HG03196 (cell line): ENCODE data around the gene TRIM59.

ENCODE experiments used
- ATAC-seq: cut with Tn5 transposase; IDR thresholded peaks from one replicate; pipeline ENCODE4 v1.9.1; 2021; ENCODE audit not compliant: unreplicated experiment

Gene TRIM59, protein sequence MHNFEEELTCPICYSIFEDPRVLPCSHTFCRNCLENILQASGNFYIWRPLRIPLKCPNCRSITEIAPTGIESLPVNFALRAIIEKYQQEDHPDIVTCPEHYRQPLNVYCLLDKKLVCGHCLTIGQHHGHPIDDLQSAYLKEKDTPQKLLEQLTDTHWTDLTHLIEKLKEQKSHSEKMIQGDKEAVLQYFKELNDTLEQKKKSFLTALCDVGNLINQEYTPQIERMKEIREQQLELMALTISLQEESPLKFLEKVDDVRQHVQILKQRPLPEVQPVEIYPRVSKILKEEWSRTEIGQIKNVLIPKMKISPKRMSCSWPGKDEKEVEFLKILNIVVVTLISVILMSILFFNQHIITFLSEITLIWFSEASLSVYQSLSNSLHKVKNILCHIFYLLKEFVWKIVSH

DNA sequence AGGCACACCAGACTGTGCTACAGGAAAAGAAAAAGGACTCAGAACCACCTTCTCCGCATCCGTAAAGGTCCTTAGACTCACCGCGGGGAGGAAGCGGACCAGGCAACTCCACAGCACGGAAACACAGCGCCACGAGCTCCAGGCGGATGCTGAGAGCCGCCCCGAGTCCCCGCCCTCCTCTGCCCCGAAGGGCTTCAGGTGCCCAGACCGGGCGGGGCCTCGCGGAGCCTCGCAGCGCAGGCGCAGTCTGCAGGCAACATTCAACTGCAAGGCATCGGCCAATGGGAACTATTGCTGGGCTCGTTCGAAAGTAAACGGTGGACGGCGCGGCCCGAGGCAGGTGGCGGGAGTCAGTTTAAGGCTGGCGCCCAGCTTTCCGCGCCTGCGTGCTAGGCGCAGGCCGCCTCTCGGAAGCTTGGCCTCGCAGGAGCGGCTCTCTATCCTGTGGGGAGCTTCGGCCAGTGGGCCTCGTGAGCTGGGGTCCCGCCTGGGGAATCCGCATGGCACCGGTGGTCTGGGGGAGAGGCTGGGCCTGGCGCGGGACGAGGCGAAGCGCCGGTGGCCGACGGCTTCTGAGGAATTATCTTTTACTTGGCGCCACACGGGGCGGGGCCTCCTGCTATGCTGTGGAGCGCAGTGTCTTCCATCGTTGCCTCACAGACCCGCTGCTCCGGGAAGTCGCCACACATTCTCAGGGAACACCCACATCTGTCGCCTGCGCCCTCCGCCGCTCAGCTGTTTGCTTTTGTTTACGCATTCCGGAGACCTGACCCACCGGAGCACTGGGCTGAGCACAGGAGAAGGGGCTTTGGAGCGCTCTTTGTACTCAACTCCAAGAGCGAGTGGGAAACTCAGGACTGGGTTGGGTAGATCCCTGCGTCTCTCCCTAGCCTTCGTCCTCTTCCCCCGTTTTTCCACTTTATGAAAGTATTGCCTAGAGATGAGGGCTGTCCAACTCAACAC is at the start of gene TRIM59:
Gene TRIM59 (minus strand): TSS at position 151 of the 963 bp plus-strand sequence. CDS start 10,603 bp downstream, outside the sequence.
- ATAC-seq = peak; percentile 96

DNA sequence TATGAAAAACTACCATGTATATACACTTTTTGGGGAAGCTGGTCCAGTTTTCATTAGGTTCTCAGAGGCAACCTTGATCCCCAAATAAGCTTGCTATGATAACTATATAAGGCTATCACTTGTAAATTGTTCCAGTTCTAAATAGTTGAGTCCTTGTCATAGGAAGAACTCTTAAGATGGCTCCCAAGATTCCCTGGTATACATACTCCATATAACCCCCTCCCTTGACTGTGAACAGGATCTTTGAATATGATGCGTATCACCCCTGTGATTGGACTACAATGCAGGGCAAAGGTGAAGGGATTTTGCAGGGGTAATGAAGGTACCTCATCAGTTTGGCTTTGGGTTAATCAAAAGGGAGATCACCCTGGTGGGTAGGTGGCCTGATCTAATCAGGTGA is 48.6 kb upstream of the TRIM59 start:
- no peak for ATAC-seq

DNA sequence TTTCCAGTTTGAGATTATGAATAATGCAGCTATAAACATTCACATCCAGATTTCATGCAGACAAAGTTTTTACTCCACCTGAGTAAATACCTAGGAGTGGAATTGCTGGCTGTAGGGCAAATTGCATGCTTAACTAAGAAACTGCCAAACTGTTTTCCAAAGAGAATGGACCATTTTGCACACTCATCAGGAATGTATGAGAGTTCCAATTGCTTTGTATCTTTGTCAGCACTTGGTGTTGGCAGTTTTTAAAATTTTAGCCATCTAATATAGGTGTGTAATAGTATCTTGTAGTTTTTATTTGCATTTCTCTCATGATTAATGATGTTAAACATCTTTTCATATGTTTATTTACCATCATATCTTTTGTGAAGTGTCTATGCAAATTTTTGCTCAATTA is 40.6 kb upstream of the TRIM59 start:
- no peak for ATAC-seq

DNA sequence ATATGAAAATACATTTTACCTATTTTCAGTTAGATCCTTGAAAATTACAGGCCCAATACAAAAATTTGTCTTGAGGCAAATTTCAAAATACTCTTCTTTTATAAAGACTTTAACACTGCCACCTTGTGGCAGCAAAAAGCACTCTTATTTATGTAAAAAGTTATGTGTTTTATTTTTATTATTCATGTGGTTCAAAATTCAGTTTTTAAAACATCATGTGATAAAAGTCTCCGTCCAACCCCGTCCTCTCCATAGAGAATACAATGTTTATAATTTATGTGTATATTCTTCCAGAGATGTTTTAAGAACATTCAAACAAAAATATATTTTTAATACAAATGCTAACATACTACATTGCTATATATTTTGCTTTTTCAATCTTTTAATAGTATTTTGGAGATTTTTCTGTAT is 36.9 kb upstream of the TRIM59 start:
- ATAC-seq = no peak

DNA sequence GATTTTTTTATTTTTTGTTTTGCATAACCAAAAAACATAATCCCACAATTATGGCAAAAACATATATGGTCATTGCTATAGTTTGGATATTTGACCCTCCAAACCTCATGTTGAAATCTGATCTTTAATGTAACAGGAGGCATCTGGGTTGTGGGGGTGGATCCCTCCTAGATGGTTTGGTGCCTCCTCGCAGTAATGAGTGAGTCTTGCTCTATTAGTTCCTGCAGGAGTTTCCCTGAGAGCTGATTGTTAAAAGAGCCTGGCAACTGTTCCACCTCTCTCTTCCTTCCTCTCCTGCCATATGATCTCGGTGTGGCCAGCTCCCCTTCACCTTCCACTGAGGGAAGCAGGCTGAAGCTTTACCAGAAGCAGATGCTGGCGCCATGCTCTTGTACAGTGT is 33.2 kb upstream of the TRIM59 start:
- ATAC-seq = no peak

DNA sequence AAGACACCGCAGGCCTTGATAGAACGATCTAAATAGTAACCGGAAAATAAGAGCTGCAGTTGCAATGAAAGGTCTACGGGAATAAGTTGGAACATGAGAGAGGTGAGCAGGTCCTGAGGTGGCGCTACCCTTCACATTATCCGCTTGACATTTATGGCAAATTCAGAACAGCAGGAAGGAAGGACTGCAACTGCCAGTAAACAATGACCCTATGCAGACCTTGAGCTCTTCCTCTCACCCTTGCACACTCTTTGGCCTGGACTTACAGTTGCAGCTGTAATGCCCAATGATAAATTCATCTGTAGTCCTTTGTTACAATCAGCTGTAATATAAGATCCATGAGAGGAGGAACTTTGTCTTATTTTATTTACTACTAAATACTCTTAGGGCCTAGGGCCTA is 32.3 kb upstream of the TRIM59 start:
- ATAC-seq = no peak

DNA sequence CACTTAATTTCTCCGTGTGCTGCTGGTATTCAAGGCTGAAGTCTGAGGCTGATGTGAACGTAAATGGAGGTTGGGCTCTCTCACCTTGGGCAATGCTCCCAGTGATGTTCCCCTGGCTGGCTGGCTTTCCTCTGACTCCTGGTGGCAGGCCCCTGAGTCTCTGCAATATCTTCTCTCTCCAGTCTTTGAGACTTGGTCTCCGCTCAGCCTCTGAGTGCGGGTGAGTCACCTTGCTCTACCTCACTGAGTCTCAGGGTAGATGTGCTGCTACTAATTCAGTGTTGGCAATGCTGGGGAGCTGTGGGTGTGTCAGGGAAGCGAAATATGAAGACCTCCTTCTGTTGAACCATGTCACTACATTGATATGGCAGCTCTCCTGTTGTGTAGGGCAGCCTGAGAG is 31.3 kb upstream of the TRIM59 start:
- no peak for ATAC-seq

DNA sequence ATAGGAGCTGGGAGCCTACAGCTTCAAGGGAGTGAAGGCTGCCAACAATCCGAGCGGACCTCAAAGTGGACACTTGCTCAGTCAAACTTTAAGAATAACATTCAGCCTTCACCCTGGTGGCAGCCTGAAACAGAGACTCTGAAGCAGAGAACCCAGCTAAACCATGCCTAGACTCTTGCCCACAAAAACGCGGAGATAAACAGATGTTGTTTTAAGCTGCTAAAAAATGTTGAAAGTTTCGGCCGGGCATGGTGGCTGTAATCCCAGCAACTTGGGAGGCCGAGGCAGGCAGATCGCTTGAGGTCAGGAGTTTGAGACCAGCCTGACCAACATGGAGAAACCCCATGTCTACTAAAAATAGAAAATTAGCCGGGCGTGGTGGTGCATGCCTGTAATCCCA is 29.8 kb upstream of the TRIM59 start:
- no peak for ATAC-seq

DNA sequence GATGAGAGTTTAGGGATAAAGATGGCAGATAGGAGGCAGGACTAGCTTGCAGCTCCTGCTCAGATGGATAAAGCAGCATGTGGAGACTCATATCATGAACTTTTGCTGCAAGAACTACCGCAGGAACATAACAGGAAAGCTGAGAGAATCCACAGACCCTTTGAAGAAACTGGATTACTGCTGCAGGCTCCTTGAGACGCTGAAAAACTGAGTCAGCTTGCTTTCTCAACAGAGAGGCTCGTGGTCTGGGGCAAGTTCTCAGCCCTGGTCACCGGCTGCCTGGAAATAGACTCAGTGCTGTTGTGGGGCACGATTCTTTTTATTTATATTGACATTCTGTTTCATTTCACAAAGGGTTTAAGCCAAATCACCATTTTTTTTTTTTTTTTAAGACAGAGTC is 28.8 kb upstream of the TRIM59 start:
- ATAC-seq = no peak

DNA sequence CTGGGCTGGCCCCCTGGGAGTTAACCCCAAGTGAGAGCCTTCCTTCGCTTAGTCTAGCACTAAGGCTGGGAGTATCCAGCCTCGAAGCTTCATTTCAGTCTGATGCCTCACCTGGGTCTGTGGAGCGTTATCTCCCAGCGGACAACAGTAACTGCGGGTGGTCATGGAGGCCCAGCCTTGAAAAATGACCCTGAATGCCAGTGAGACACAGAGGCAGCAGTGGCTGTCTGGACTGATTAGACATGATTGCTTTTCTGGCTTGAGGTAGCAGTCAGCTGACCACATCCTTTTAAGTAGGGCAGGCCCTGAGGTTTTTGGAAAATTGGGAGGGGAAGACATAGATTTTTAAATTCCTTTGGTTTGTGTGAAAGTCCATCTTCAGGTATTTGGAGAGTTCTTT is 28.2 kb upstream of the TRIM59 start:
- no peak for ATAC-seq

DNA sequence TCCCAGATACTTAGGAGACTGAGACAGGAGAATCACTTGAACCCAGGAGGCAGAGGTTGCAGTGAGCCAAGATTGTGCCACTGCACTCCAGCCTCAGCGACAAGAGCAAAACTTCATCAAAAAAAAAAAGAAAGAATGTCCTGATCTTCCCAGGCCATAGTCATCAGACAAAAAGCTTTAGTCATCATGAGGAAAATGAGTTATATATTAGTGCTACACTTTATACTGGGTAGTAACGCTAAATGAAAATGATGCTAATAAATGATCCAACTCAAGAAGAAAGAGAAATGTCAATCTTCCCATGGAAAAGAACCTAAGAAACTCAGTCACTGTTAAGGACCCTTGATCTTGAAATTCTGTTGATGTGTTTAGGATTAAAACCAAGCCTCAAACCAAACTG is 26.3 kb upstream of the TRIM59 start:
- no peak for ATAC-seq

DNA sequence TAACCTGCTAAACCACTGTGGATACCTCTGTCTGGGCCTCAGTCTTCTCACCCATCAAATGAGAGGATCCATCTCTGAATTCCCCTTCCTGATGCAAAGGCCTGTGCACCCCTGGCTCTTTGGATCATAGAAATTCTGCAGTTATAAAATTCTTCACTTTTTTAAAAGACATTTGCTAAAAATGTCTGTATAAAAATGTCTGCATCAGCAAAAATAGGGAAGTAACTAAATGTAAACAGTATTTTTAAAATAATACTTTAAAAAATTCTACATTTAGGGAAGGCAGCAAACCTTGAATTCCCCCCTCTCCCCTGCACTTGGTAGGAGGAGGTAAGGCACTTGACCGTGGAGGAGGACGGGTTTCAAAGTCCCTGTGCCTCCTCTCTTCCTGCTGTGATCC is 25.6 kb upstream of the TRIM59 start:
- no peak for ATAC-seq

DNA sequence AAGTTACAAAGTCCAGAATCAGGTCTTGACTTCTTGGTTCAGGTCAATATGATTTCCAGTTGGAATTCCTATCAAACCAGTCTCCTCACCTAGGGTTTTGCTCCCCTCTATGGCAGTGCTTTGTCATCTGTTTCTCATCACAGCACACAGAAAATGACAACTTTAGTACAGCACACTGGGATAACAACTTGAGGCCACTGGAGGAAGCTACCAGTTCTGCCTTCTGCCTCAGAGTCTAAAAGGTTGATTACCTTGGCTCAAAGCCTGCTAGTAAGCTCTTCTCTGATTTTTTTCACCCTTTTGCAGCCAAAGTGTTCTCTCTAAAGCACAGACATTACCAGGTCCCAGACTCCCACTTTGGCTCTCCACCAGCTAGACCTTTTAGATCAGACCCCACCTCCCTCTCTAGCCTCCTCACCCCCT is 24.8 kb upstream of the TRIM59 start:
- ATAC-seq = no peak

DNA sequence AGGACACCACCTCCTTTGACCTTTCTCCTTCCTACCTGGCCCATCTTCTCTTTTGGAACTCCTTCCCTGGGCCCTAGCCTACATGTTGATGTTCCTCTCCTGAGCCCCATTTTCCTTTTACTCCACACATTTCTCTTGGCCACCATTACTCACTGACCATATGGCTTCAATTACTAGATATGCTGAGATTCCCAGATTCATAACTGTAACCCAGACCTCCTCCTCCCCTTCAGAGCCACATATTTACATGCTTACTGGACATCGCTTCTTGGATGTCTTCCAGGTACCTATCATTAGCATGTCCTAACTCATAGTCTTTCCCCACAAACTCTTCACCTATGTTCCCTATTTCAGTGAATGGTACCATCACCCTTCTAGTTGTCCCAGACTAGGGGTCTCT is 24.4 kb upstream of the TRIM59 start:
- no peak for ATAC-seq

DNA sequence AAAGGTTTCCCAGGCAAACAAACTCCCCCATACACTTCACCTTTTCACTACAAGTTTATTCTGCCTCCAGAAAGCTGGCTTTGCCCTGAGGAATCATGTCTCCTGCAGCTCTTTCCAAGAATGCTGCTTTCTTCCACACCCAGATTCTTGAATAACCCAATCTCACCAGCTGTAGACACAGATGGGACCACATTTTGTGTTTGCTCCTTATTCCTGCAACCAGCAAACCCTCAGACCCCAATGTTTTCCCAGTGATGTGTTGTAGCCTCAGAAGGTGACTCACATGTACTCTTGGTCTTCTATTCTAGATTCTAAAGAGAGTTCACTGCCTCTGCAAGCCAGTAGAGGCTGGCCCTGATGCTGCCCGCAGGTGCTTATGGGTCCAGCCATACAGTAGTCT is 23.6 kb upstream of the TRIM59 start:
- ATAC-seq = no peak

DNA sequence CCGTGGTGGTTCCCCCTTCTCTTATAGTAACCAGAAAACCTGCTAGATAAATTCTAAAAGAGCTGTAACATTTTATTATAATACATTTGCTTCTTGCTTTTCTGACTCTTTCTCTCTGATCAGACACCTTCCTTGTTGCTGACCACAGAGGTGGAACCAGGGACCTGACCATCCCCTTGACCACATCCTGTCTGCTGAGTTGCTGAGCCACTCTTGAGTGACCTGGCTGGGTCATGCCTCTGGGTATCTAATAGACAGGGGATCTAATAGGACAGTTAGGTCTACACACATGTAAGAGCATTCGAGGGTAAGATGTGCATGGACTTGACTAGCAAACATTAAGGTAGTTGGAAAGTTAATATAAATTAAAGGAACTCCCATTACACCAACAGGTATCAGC is 22.8 kb upstream of the TRIM59 start:
- peak; percentile 76 for ATAC-seq

DNA sequence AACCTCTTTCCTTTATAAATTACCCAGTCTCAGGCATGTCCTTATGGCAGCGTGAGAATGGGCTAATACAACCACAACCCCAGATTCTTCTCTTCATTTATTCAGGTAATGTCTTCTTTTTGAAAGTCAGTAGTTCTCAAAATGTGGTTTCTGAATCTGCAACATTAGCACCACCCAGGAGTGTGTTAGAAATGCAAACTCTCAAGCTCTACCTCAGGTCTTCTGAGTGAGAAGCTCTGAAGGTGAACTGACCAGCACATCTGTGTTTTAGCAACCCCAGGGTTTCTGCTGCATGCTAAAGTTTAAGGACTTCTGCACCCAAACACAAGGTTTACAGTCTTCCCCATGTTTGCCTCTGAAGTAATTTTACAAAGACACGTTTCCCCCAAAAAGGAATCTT is 22.3 kb upstream of the TRIM59 start:
- ATAC-seq = no peak

DNA sequence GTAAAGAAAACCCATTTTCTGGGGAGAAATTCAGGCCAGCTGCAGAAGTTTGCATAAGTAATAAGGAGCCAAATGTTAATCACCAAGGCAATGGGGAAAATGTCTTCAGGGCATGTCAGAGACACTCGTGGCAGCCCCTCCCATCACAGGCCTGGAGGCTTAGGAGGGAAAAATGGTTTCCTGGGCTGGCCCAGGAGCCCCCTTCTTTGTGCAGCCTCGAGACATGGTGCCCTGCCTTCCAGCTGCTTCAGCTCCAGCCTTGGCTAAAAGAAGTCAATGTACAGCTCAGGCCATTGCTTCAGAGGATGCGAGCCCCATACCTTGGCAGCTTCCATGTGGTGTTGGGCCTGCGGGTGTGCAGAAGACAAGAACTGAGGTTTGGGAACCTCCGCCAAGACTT is 20.6 kb upstream of the TRIM59 start:
- ATAC-seq = no peak

DNA sequence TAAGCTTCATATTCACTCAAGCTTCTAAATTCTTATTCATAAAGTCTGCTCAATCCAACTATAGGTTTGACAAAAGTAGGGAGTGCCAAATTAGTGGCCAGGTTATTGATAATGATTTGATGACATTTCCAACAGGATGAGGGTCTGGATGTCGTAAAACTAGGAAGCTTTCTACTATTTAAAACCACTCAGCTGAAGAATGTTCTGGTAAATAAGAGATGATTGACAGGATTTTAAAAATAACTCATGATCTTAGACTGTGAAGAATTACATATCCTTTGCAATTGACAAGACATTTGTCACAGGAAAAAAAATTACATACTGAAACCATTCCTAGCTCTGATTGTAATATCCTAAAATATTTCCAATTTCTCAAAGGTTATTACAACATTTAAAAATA is 15.4 kb upstream of the TRIM59 start:
- ATAC-seq = no peak

DNA sequence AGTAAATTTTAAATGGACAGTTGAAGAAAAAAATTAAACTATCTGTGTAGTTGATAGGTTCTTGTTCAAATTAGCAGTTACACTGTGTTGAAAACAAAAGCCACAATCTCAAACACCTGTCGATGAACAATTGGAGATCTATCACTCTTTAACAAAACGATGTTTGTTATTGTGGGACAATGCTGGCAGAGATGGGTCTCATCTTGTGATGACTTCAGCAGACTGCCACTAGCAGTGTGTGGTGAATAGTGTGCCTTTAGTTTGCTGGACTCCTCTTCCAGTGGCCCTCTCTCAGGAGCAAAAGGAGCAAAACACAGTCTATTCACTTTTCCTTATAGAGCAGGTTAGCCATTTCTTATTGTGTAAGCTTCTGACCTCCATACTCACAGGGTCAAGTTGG is 14.7 kb upstream of the TRIM59 start:
- no peak for ATAC-seq

DNA sequence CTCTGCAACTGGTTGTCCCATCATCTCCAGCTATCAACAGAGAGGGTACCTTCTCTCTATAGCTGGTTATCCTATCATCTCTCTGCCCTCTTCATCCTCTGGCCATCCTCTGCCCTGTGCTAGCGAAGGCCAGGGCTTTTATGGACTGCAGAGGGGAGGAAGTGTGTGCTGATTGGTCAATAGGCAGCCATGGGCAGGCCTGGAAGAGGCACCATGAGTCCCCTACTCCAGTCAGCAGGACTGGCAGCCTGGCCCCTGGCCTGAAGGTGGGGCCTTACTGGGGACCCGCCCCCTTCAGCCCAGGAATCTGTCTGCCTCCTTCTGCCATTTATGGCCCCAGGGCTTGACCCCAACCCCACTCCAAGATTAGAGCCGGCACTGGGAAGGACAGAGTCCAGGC is 10.4 kb upstream of the TRIM59 start:
- ATAC-seq = no peak

DNA sequence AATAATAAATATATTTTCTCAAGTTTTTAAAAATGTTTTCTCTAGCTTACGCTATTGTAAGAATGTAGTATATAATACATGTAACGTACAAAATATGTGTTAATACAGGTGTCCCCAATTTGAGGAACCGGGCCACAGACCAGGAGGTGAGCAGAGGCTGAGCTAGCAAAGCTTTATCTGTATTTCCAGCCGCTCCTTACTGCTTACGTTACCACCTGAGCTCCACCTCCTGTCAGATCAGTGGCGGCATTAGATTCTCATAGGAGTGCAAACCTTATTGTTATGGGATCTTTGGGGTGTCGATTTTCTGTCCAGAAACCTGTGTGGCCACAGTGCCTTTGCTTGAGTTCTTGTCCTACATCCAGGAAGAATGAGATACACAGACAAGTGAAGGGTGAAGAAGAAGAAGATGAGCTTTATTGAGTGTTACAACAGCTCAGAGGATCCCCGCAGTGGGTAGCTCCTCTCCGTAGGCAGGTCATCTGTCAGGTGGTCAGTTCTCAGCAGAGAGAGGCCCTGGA is 9.9 kb upstream of the TRIM59 start:
- ATAC-seq = no peak
